Measurements from ENCODE around the gene CALD1. TPM values are rescaled to one million over a fixed set of nuclear protein-coding genes. Genes with fewer than 3 reads are reported as not detected.

CALD1 gene
- total RNA-seq, 4 donors from 2014 or later: 1,513 to 2,575 (median 1,808) TPM

DNA sequence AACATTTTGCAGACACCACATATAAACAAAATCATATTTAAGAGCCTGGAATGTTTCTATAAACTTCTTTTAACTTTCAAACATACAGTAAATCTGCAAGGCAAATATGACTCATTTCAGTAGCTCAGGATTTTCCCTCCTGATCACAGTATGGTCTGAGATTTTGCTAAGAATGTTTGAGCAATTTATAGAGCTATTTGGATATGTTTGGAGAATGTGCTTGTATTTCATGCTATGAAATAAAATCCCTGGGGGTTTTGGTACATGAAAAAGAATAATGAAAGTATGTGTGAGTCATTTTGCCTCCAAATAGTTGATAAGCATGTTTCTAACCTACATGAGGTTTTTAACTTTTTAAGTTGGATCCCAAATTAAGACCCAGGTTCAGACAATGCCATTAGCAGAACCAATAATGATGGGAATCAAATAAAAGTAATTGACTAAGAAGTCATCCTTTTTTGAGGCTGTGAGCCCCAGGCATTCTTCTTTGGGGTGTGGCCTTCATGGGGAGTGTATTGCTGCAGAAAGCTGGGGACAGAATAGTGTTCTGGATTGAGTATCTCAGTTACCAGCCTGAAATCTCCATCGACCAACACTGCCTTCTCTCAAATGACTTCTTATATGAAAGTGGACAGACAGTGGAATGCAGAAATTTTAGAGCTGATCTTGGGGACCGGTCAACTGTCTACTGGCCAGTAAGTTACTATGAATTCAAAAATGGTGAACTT, 140.8 kb downstream of the CALD1 start:
- Histone ChIP-seq H3K36me3 (peaks cover 0 to 13% of the 10 kb centered on the region in 2 donors), H3K27me3 (no peaks in the 10 kb centered on the region), H3K27ac (peak overlapping the region; percentile 16 to 90 (median 80)), H3K4me1 (peaks cover 20 to 84% (median 29%) of the 10 kb centered on the region in 3 donors), H3K9me3 (no peaks in the 10 kb centered on the region), H3K4me3 (no peak overlapping the region)
- WGBS, 2 donors (ENCODE audit: low coverage in 1 of 2): 80 to 100% methylated on average over 1 of the region's 2 CpGs
- TF ChIP-seq EP300 (IDR thresholded peaks at IDR 0.05) (no peak), POLR2A (IDR thresholded peaks at IDR 0.05) (no peak), POLR2AphosphoS5 (IDR thresholded peaks at IDR 0.05) (no peak)
- TF ChIP-seq, protein P1, sequence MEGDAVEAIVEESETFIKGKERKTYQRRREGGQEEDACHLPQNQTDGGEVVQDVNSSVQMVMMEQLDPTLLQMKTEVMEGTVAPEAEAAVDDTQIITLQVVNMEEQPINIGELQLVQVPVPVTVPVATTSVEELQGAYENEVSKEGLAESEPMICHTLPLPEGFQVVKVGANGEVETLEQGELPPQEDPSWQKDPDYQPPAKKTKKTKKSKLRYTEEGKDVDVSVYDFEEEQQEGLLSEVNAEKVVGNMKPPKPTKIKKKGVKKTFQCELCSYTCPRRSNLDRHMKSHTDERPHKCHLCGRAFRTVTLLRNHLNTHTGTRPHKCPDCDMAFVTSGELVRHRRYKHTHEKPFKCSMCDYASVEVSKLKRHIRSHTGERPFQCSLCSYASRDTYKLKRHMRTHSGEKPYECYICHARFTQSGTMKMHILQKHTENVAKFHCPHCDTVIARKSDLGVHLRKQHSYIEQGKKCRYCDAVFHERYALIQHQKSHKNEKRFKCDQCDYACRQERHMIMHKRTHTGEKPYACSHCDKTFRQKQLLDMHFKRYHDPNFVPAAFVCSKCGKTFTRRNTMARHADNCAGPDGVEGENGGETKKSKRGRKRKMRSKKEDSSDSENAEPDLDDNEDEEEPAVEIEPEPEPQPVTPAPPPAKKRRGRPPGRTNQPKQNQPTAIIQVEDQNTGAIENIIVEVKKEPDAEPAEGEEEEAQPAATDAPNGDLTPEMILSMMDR (IDR thresholded peaks at IDR 0.05): no peak
- ATAC-seq: no peak

DNA sequence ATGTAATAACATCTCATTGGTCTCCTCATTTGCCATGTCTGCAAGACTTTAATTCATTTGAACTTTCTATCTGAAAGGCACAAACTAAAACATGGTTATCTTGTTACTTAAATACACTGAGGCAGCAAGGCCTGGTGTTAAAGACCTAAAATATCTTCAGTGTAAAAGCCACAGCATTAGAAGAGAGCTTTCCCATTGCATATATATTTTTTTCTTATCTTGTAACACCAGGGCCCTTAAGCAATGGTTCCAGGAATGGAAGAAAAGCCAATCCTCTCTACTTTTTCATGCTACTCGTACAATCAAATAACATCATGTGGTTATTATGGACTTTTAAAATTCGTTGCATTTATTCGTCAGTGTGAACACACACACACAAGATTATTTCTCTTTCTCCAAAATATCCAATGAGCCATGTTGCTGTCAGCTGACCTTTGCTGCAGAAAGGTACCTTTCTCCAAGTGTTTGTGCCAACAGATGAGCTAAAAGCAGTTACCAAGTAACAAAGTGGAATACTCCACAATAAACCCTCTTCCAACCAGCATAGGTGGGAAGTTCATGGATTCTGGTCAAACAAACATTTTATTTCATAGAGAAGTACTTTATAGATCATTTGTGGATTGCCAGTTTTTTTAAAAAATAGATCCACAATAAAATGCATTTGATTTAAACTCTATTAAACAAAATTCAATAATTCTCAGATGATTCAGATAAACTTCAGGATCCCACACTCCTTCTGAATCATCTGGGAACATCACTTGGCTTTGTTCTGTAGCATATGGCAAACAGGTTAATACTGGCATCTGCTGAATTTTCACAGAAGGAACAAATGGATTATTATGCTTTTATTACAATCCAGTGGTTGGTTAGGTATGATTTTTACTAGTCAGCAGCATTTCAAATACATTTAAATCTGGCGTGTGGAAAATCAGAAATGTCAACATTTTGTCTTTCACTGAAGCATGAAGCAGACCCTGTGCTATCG, 143.6 kb downstream of the CALD1 start:
- Histone ChIP-seq H3K4me1 (peaks cover 13 to 82% (median 29%) of the 10 kb centered on the region in 3 donors), H3K36me3 (no peaks in the 10 kb centered on the region), H3K27me3 (no peaks in the 10 kb centered on the region), H3K27ac (peak overlapping the region; percentile 39 to 90 (median 68)), H3K4me3 (no peak overlapping the region), H3K9me3 (no peaks in the 10 kb centered on the region)
- ATAC-seq: no peak
- 51 to 52% methylated on average over 5 of the region's 5 CpGs for WGBS, 2 donors (ENCODE audit: low coverage in 1 of 2)
- TF ChIP-seq EP300 (IDR thresholded peaks at IDR 0.05) (no peak), POLR2AphosphoS5 (IDR thresholded peaks at IDR 0.05) (no peak)

DNA sequence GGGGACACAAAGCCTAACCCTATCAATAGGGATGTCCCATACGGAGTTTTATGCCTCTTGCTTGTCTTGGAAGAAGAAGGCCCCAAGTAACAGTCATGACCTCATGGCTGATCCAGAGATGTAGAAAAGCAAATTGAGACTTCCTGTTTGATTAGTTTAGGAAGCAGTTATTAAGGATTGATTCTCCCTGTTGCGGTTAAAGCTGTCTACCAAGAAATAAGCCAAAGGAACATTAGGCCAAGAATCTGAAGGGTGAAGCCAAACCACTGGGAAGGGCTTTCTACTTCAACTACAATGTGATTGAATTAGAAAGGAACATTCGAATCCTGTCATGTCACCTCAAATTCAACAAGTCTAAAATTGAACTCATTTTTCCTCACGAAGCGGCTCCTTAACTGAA, 146.3 kb downstream of the CALD1 start:
- TF ChIP-seq POLR2AphosphoS5 (IDR thresholded peaks at IDR 0.05): no peak
- TF ChIP-seq POLR2A (IDR thresholded peaks at IDR 0.05): no peak
- no peak for TF ChIP-seq EP300 (IDR thresholded peaks at IDR 0.05)
- TF ChIP-seq, protein P1 (IDR thresholded peaks at IDR 0.05): no peak
- 66 to 73% methylated on average over 4 to 5 of the region's 5 CpGs for WGBS, 2 donors (ENCODE audit: low coverage in 1 of 2)
- peak overlapping the region; percentile 43 to 90 (median 74) for H3K27ac ChIP-seq
- H3K4me3 ChIP-seq: no peak overlapping the region
- H3K9me3 ChIP-seq: no peaks in the 10 kb centered on the region
- no peaks in the 10 kb centered on the region for H3K27me3 ChIP-seq
- H3K36me3 ChIP-seq: peaks cover 0 to 17% of the 10 kb centered on the region in 2 donors
- no peak for ATAC-seq
- peaks cover 0 to 74% (median 6%) of the 10 kb centered on the region in 3 donors for H3K4me1 ChIP-seq

DNA sequence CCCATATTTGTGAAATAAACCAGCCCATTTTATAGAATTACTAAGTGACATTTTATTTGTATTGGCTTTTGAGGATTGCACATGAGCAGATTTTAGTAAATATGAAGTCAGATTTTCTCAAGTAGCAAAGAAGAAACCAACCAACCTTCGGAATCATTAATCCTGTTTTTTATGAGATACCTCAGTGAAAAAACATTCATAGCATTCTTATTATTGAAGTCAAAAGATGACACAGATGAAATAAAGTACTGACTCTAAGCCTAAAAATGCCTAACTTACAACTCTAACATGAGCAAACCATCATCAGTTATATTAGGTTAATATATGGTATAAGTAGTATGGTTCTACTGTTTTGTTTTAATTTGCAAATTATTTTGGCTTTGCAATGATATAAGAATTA, 147.0 kb downstream of the CALD1 start:
- WGBS, 2 donors (ENCODE audit: low coverage in 1 of 2): 88% methylated on average over 1 of the region's 1 CpG
- peaks cover 4 to 75% (median 6%) of the 10 kb centered on the region in 3 donors for H3K4me1 ChIP-seq
- no peak for ATAC-seq
- no peaks in the 10 kb centered on the region for H3K27me3 ChIP-seq
- TF ChIP-seq EP300 (IDR thresholded peaks at IDR 0.05) (no peak), POLR2AphosphoS5 (IDR thresholded peaks at IDR 0.05) (no peak), POLR2A (IDR thresholded peaks at IDR 0.05) (no peak)
- TF ChIP-seq, protein P1 (IDR thresholded peaks at IDR 0.05): no peak
- peak overlapping the region in 3 of 4 donors; percentile 74 to 90 (median 75) for H3K27ac ChIP-seq
- H3K4me3 ChIP-seq: no peak overlapping the region
- H3K9me3 ChIP-seq: no peaks in the 10 kb centered on the region
- peaks cover 0 to 17% of the 10 kb centered on the region in 2 donors for H3K36me3 ChIP-seq

DNA sequence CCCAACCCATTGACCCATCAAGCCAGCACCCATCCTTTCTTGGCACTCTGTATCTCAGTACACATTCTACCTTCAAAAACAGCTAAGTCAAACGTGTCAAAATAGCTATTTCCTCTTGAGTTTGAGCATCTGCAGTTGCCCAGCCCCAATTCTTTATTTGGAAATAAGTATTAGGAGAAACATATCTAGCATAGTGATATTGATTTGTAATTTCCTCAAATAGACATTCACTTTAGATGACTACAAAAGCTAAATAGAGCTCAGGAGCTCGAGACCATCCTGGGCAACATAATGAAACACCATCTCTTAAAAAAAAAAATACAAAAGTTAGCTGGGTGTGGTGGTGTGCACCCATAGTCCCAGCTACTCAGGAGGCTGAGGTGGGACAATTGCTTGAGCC, 147.6 kb downstream of the CALD1 start:
- TF ChIP-seq EP300 (IDR thresholded peaks at IDR 0.05) (no peak), POLR2AphosphoS5 (IDR thresholded peaks at IDR 0.05) (no peak)
- TF ChIP-seq, protein P1 (IDR thresholded peaks at IDR 0.05): no peak
- H3K27ac ChIP-seq: peak overlapping the region in 3 of 4 donors; percentile 74 to 90 (median 75)
- WGBS, 2 donors (ENCODE audit: low coverage in 1 of 2): 42 to 58% methylated on average over 2 of the region's 2 CpGs
- no peak for ATAC-seq
- peaks cover 0 to 20% of the 10 kb centered on the region in 2 donors for H3K36me3 ChIP-seq
- peaks cover 11 to 75% (median 13%) of the 10 kb centered on the region in 3 donors for H3K4me1 ChIP-seq
- H3K9me3 ChIP-seq: no peaks in the 10 kb centered on the region
- no peak overlapping the region for H3K4me3 ChIP-seq
- H3K27me3 ChIP-seq: no peaks in the 10 kb centered on the region
